Mammary epithelial cell (primary cell): ENCODE measurements around the gene HSPA5.
"Not testable (repeated sequence)": the region's sequence is repeated elsewhere in the genome, so short reads cannot be mapped to it uniquely, and the experiment has no call there.

Source experiments
- CTCF ChIP-seq, 2 donors: IDR thresholded peaks in 1 of 2; conservative IDR thresholded peaks in 1 of 2; 2 replicates each; pipeline ENCODE4 v1.5.1; 2011 to 2012; ENCODE audit warnings: inconsistent platforms in 2 of 2, low read length in 2 of 2, mild to moderate bottlenecking in 2 of 2, control low read depth in 1 of 2, low read depth in 1 of 2; ENCODE audit not compliant: insufficient read depth in 1 of 2; ENCODE audit errors: extremely low read depth in 1 of 2
- EZH2 ChIP-seq: IDR thresholded peaks from 2 replicates; pipeline ENCODE4 v1.6.1; 2012; ENCODE audit warnings: low read length, inconsistent platforms, borderline replicate concordance

DNA sequence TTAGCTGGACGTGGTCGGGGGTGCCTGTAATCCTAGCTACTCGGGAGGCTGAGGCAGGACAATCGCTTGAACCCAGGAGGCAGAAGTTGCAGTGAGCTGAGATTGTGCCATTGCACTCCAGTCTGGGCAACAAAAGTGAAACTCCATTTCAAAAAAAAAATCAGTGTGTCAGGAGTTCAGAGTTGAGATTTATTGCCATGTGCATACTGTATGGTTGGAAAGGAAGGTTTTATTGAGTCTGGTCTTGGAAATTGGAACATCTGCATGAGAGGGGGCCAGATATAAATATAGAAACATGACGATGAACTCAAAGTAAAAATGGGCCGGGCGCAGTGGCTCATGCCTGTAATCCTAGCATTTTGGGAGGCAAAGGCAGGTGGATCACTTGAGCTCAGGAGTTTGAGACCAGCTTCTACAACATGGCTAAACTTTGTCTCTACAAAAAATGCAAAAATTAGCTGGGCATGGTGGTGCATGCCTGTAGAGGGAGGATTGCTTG, 45.8 kb upstream of the HSPA5 start:
- TF ChIP-seq CTCF (conservative IDR thresholded peaks at IDR 0.05 in 1 of 2, IDR thresholded peaks at IDR 0.05 in 1 of 2; ENCODE audit: extremely low read depth in 1 of 2, insufficient read depth in 1 of 2, low read depth in 1 of 2, low read length in 2 of 2); EZH2: not testable (repeated sequence)
